HUES64 (cell line): ENCODE data around the gene SH3PXD2A.
A peak's percentile ranks its signal among the peaks of the same experiment; 100 is the strongest.

Source experiments
- H3K27ac ChIP-seq: 2 replicates; pipeline ENCODE4 v1.7.0; 2013; ENCODE audit warnings: low read depth, low read length, inconsistent platforms
- H3K27me3 ChIP-seq: 2 replicates; pipeline ENCODE4 v1.6.1; 2013; ENCODE audit warnings: mild to moderate bottlenecking, low read length; ENCODE audit not compliant: insufficient read depth
- H3K36me3 ChIP-seq: 2 replicates; pipeline ENCODE4 v1.6.1; 2013; ENCODE audit warnings: mild to moderate bottlenecking, low read length; ENCODE audit not compliant: insufficient read depth
- H3K4me1 ChIP-seq: 2 replicates; pipeline ENCODE4 v1.6.1; 2013; ENCODE audit warnings: mild to moderate bottlenecking, low read length, moderate library complexity; ENCODE audit not compliant: insufficient read depth
- H3K4me3 ChIP-seq: 2 replicates; pipeline ENCODE4 v1.5.1; 2013; ENCODE audit warnings: mild to moderate bottlenecking, low read length, moderate library complexity
- H3K9ac ChIP-seq: 2 replicates; pipeline ENCODE4 v1.6.1; 2013; ENCODE audit warnings: mild to moderate bottlenecking, low read depth, low read length
- H3K9me3 ChIP-seq: 2 replicates; pipeline ENCODE4 v1.6.1; 2013; ENCODE audit warnings: low read depth, low read length; ENCODE audit not compliant: insufficient read depth
- WGBS: fragments of 150-250, 120-280 bp; methylation state at CpG from one replicate; pipeline ENCODE4 v1.1.7; 2013; ENCODE audit warnings: missing lambda C conversion rate; 5-methylcytosine and 5-hydroxymethylcytosine counted together

The SH3PXD2A gene

DNA sequence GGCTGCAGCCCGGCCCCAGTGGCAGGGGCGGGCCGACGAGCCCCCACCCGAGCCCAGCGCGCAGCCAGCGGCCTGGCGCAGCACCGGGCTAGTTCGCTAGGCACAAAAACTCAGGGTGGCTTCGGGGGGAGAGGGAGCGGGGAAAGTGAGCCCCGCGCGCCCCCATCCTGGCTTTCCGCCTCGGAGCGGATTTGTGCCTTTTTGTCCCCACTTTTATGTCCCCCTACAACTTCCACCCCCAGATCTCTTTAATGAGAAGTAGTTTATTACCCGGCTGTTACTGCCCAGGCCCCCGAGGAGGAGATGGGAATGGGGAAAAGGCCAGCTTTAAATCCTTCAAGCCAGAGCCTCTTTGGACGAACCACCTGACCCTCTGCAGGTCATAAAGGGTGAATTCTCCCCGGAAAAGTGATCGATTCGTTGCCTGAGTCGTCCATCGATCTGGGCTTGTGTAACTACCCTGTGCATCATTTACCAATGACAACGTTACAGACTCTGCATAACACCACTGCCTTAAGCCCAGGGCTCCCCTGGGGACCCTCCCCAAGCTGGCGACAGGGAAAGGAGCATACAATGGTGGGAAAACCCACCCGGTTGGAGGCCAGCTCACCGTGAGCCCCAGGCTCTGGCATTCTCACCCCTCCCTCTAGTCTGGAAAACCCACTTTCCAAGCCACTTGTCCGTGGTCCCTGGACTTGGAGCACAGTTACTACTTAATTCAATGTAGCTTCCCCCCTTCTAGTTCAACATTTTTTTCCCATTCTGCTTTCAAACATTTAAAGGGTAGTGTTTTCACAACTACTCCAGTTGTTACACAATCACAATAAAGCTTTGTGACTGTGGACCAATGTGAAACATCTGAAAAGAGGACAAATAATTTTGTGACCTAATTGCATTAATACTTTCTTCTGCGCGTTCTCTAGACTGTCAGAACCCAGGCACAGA lies 748 bp upstream of the SH3PXD2A start:
- H3K27ac ChIP-seq, result no peak overlapping the region
- no peaks in the 10 kb centered on the region for H3K9me3 ChIP-seq
- peaks cover 50% of the 10 kb centered on the region for H3K27me3 ChIP-seq
- H3K4me3 ChIP-seq, result peak overlapping the region; percentile 65
- no peak overlapping the region for H3K9ac ChIP-seq
- no peaks in the 10 kb centered on the region for H3K36me3 ChIP-seq
- H3K4me1 ChIP-seq, result peaks cover 11% of the 10 kb centered on the region; the same call in 1 of the 2 replicates
- WGBS, result 8% methylated on average over 28 of the region's 34 CpGs

DNA sequence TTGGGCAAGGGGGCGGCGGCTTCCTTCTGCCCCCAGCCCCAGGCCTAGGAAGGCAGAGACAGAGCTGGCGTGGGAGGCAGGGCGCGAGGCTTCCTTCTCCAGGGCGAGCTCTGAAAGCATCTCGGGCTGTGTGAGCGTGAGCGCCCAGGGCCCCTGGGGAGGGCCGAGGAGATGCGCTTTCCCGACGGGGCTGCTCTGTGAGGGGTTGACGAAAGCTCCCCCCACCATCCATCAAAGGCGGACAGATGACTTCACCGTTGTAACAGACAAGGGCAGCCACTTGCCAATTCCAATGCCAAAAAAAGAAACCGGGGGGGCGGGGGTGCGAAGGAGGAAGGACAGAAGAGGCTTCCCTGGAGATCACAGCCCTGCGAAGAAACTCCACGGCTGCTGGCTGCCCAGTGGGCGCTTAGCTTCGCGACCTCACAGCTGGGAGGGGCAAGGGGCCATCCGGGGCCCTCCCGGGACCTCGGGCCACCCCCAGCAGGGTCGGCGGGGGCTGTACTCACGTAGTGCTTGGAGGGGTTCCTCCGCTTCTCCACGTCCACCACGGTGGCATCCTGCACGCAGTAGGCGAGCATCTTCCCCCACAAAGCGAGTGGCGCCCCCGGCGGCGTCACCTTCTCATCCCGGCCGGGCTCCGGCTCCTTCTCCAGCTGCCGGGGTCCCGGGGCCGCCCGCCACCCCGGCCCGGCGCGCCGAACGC lies 537 bp downstream of the SH3PXD2A start:
- peaks cover 11% of the 10 kb centered on the region; the same call in 1 of the 2 replicates for H3K4me1 ChIP-seq
- H3K9ac ChIP-seq, result peak overlapping the region; percentile 16; the same call in 1 of the 2 replicates
- peaks cover 54% of the 10 kb centered on the region for H3K27me3 ChIP-seq
- H3K9me3 ChIP-seq, result no peaks in the 10 kb centered on the region
- H3K27ac ChIP-seq, result no peak overlapping the region
- H3K36me3 ChIP-seq, result no peaks in the 10 kb centered on the region
- H3K4me3 ChIP-seq, result peak overlapping the region; percentile 65
- 1% methylated on average over 53 of the region's 53 CpGs for WGBS

GRCh38 chr10:103854265-103854685 lies 1.1 kb downstream of the SH3PXD2A start:
- Histone ChIP-seq H3K9ac (no peak overlapping the region), H3K27me3 (peaks cover 54% of the 10 kb centered on the region), H3K36me3 (no peaks in the 10 kb centered on the region), H3K4me3 (peak overlapping the region; percentile 65), H3K4me1 (peaks cover 11% of the 10 kb centered on the region; the same call in 1 of the 2 replicates), H3K9me3 (no peaks in the 10 kb centered on the region), H3K27ac (no peak overlapping the region)
- WGBS, result 1% methylated on average over 13 of the region's 13 CpGs

- peaks cover 54% of the 10 kb centered on the region for H3K27me3 ChIP-seq
- peak overlapping the region; percentile 65; the same call in 1 of the 2 replicates for H3K4me3 ChIP-seq
- H3K9ac ChIP-seq, result no peak overlapping the region
- WGBS, result 74% methylated on average over 9 of the region's 9 CpGs
- no peaks in the 10 kb centered on the region for H3K9me3 ChIP-seq
- H3K4me1 ChIP-seq, result peaks cover 11% of the 10 kb centered on the region; the same call in 1 of the 2 replicates
- no peaks in the 10 kb centered on the region for H3K36me3 ChIP-seq
- no peak overlapping the region for H3K27ac ChIP-seq
These were observed 1.7 kb downstream of the SH3PXD2A start for GRCh38 chr10:103853428-103854264.

- H3K4me3 ChIP-seq, result no peak overlapping the region
- peaks cover 14% of the 10 kb centered on the region for H3K4me1 ChIP-seq
- peaks cover 53% of the 10 kb centered on the region for H3K27me3 ChIP-seq
- H3K9me3 ChIP-seq, result no peaks in the 10 kb centered on the region
- H3K27ac ChIP-seq, result no peak overlapping the region
- no peak overlapping the region for H3K9ac ChIP-seq
- H3K36me3 ChIP-seq, result no peaks in the 10 kb centered on the region
- 96% methylated on average over 7 of the region's 7 CpGs for WGBS
These were observed 2.5 kb downstream of the SH3PXD2A start for GRCh38 chr10:103852856-103853255.

DNA sequence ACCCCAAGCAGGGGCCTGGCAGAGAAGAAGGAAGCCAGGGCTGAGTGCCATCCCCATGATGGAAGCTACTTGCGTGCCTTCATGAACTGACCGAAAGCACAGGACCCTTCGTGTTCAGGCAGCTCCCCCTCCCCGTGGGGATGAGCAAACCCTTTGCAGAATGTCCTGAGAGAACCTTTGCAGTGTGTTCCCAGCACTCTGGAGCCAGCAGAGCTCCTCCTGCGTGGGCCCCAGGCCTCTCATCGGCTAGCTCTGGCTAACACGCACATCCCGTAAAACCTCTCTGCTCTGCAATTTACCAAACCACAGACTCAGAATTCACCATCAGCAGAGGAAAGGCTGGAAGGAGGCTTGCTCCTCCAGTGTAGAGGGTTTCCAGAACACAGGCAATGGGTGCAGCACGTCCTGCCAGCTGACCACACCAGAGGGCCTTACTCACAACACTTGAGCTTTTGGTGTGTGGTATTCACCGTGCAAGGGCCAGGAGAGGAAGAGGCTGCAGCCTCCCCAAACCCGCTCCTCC lies 3.1 kb downstream of the SH3PXD2A start:
- 83% methylated on average over 11 of the region's 11 CpGs for WGBS
- H3K4me1 ChIP-seq, result peaks cover 14% of the 10 kb centered on the region
- H3K9me3 ChIP-seq, result no peaks in the 10 kb centered on the region
- H3K27me3 ChIP-seq, result peaks cover 47% of the 10 kb centered on the region
- H3K27ac ChIP-seq, result no peak overlapping the region
- no peak overlapping the region for H3K9ac ChIP-seq
- no peaks in the 10 kb centered on the region for H3K36me3 ChIP-seq
- H3K4me3 ChIP-seq, result no peak overlapping the region

DNA sequence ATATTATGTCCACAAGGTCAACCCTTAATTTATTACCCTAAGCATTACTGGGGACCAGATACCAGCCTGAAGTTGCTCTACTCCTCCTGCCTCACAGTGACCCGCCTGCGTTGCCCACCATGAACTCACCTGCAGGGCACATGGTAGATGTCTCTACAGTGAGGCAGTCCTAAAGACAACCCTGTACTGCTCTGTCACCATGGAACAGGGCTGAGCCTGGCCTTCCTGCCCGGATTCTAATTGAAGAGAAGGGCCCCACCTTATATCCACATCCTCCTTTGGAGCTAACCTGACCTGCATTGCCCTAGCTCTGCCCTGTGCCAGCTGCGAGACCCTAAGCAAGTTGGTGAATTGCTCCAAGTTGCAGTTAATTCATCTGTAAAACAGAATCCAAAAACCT lies 4.1 kb downstream of the SH3PXD2A start:
- H3K27ac ChIP-seq, result no peak overlapping the region
- no peaks in the 10 kb centered on the region for H3K36me3 ChIP-seq
- H3K9ac ChIP-seq, result no peak overlapping the region
- H3K9me3 ChIP-seq, result no peaks in the 10 kb centered on the region
- WGBS, result 92% methylated on average over 4 of the region's 4 CpGs
- peaks cover 37% of the 10 kb centered on the region for H3K27me3 ChIP-seq
- peaks cover 14% of the 10 kb centered on the region for H3K4me1 ChIP-seq
- H3K4me3 ChIP-seq, result no peak overlapping the region

GRCh38 chr10:103850572-103850895 lies 4.8 kb downstream of the SH3PXD2A start:
- peaks cover 33% of the 10 kb centered on the region for H3K27me3 ChIP-seq
- H3K4me1 ChIP-seq, result peaks cover 16% of the 10 kb centered on the region
- no peak overlapping the region for H3K4me3 ChIP-seq
- no peak overlapping the region for H3K9ac ChIP-seq
- H3K9me3 ChIP-seq, result no peaks in the 10 kb centered on the region
- 98% methylated on average over 3 of the region's 3 CpGs for WGBS
- no peaks in the 10 kb centered on the region for H3K36me3 ChIP-seq
- H3K27ac ChIP-seq, result no peak overlapping the region

DNA sequence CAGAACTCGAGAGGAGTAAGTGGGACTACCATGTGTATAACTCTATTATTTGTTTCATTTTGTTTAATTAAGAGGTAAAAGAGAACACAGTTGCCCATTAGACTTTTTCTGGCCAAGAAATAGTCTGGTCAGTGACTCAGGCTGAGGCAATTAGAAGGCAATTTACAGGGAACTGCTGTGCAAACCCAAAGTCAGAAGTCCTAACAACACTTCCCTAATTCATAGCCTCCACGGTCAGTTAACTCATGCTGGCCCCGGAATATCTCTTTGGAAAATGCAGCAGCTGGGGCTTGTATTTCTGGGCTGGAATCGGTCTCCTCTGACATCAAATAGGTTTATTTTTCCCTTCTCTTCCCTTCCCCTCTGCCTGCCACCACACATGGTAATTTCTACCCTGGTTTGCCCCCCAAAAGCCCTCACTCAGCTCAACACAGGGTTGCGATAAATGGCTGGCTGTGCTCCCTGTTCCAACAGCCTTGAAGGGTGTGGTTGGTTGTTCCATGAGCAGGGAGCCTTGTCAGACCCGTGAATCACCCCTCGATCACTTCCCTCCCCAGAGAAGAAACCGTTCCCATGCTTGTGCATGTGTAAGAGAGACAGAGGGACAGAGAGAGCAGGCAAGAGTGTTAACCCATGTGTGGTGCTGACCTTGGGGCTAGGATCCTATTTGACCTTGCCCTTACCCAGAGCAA lies 5.3 kb downstream of the SH3PXD2A start:
- no peak overlapping the region for H3K27ac ChIP-seq

GRCh38 chr10:103849212-103849877 lies 6.0 kb downstream of the SH3PXD2A start:
- no peak overlapping the region for H3K27ac ChIP-seq
- 79% methylated on average over 10 of the region's 10 CpGs for WGBS
- no peak overlapping the region for H3K9ac ChIP-seq
- peaks cover 25% of the 10 kb centered on the region for H3K27me3 ChIP-seq
- no peak overlapping the region for H3K4me3 ChIP-seq
- no peaks in the 10 kb centered on the region for H3K9me3 ChIP-seq
- no peaks in the 10 kb centered on the region for H3K36me3 ChIP-seq
- peaks cover 16% of the 10 kb centered on the region for H3K4me1 ChIP-seq

More for the DNA sequence above, 5.3 kb downstream of the SH3PXD2A start:
- no peaks in the 10 kb centered on the region for H3K9me3 ChIP-seq
- H3K4me3 ChIP-seq, result no peak overlapping the region
- no peak overlapping the region for H3K9ac ChIP-seq
- H3K27me3 ChIP-seq, result peaks cover 32% of the 10 kb centered on the region
- no peaks in the 10 kb centered on the region for H3K36me3 ChIP-seq
- peaks cover 16% of the 10 kb centered on the region for H3K4me1 ChIP-seq
- WGBS, result 84% methylated on average over 7 of the region's 8 CpGs
